Measurements from ENCODE around the gene TAF5L.
"Not testable (repeated sequence)": the region's sequence is repeated elsewhere in the genome, so short reads cannot be mapped to it uniquely, and the experiment has no call there.

TAF5L gene

GRCh38 chr1:229641306-229641705 lies 15.4 kb upstream of the TAF5L start:
- DNase-seq = no peak

- no peak for DNase-seq
These were observed 14.5 kb upstream of the TAF5L start for GRCh38 chr1:229640455-229640854.

- no peak for DNase-seq
These were observed 11.8 kb upstream of the TAF5L start for GRCh38 chr1:229637746-229638145.

GRCh38 chr1:229636042-229636441 lies 10.1 kb upstream of the TAF5L start:
- no peak for DNase-seq

GRCh38 chr1:229631966-229632365 lies 6.0 kb upstream of the TAF5L start:
- no peak for DNase-seq

- DNase-seq = no peak
These were observed 5.2 kb upstream of the TAF5L start for GRCh38 chr1:229631148-229631547.

GRCh38 chr1:229629261-229629660 lies 3.3 kb upstream of the TAF5L start:
- no peak for DNase-seq

GRCh38 chr1:229627003-229627402 lies 1.1 kb upstream of the TAF5L start:
- no peak for DNase-seq

GRCh38 chr1:229625071-229625914 lies 629 bp downstream of the TAF5L start:
- DNase-seq = peak; percentile 44

- no peak for DNase-seq
These were observed 1.3 kb downstream of the TAF5L start for GRCh38 chr1:229624521-229625070.

- no peak for DNase-seq
These were observed 2.1 kb downstream of the TAF5L start for GRCh38 chr1:229623838-229624237.

- no peak for DNase-seq
These were observed 2.7 kb downstream of the TAF5L start for GRCh38 chr1:229623225-229623624.

- not testable (repeated sequence) for DNase-seq
These were observed 3.2 kb downstream of the TAF5L start for GRCh38 chr1:229622641-229623120.

GRCh38 chr1:229621663-229622062 lies 4.3 kb downstream of the TAF5L start:
- no peak for DNase-seq

- DNase-seq = no peak
These were observed 5.0 kb downstream of the TAF5L start for GRCh38 chr1:229620876-229621275.

- no peak for DNase-seq
These were observed 6.3 kb downstream of the TAF5L start for GRCh38 chr1:229619614-229620013.

- DNase-seq = no peak
These were observed 6.9 kb downstream of the TAF5L start for GRCh38 chr1:229619002-229619401.

- DNase-seq = no peak
These were observed 8.4 kb downstream of the TAF5L start for GRCh38 chr1:229617351-229618100.

GRCh38 chr1:229614701-229615100 lies 11.2 kb downstream of the TAF5L start:
- DNase-seq = no peak

- no peak for DNase-seq
These were observed 12.0 kb downstream of the TAF5L start for GRCh38 chr1:229613938-229614337.

GRCh38 chr1:229608590-229608989 lies 17.3 kb downstream of the TAF5L start:
- no peak for DNase-seq

- DNase-seq = no peak
These were observed 18.6 kb downstream of the TAF5L start for GRCh38 chr1:229607370-229607769.

- DNase-seq = no peak
These were observed 22.4 kb downstream of the TAF5L start for GRCh38 chr1:229603371-229604005.

All from CD4-positive, alpha-beta T cell treated with Interleukin-17A for 1 hour (primary cell).